GM21390 (cell line): ENCODE data around the gene GPR33.
"Not testable (repeated sequence)": the region's sequence is repeated elsewhere in the genome, so short reads cannot be mapped to it uniquely, and the experiment has no call there.

Experiments
- ATAC-seq: cut with Tn5 transposase; IDR thresholded peaks from one replicate; pipeline ENCODE4 v1.9.1; 2021; ENCODE audit not compliant: unreplicated experiment

GPR33 gene

GRCh38 chr14:31462450-31462849 lies 25.4 kb downstream of the GPR33 start:
- not testable (repeated sequence) for ATAC-seq

GRCh38 chr14:31461545-31461944 lies 26.3 kb downstream of the GPR33 start:
- no peak for ATAC-seq

GRCh38 chr14:31457665-31458659 lies 29.9 kb downstream of the GPR33 start:
- peak; percentile 3 for ATAC-seq

- peak; percentile 97 for ATAC-seq
Observed at GRCh38 chr14:31456841-31457664, 30.8 kb downstream of the GPR33 start, which contains the start of gene DTD2. DTD2 (minus strand) TSS chr14:31457506; CDS start chr14:31457393, 113 bp downstream.

GRCh38 chr14:31449971-31450610 lies 37.7 kb downstream of the GPR33 start:
- ATAC-seq, result no peak

GRCh38 chr14:31449136-31449535 lies 38.7 kb downstream of the GPR33 start:
- no peak for ATAC-seq

- no peak for ATAC-seq
Observed at GRCh38 chr14:31445703-31446102, 42.1 kb downstream of the GPR33 start.

- ATAC-seq, result no peak
Observed at GRCh38 chr14:31442284-31442683, 45.6 kb downstream of the GPR33 start.

- no peak for ATAC-seq
Observed at GRCh38 chr14:31441273-31442111, 46.3 kb downstream of the GPR33 start.

GRCh38 chr14:31440280-31440679 lies 47.6 kb downstream of the GPR33 start:
- no peak for ATAC-seq

- no peak for ATAC-seq
Observed at GRCh38 chr14:31439561-31439960, 48.3 kb downstream of the GPR33 start.

- ATAC-seq, result not testable (repeated sequence)
Observed at GRCh38 chr14:31437045-31437691, 50.7 kb downstream of the GPR33 start.

GRCh38 chr14:31435276-31435675 lies 52.6 kb downstream of the GPR33 start:
- ATAC-seq, result no peak
